K562 (cell line): ENCODE data around the gene RAB31. TPM values are rescaled to one million over a fixed set of nuclear protein-coding genes. Genes with fewer than 3 reads are reported as not detected.

ENCODE experiments used
- ATAC-seq: fragments of 200-7000 bp; cut with Tn5 transposase; 3 replicates; pipeline ENCODE4 v1.9.1; 2020; ENCODE audit warnings: moderate library complexity
- BruUV-seq: library from RNA; stranded (reverse); fragments of 400-500 nt; replicated peaks from 2 replicates; lab custom pipeline; 2021; lab: Mats Ljungman, UMichigan
- CTCF ChIA-PET: fragments of 300-600 bp; formaldehyde crosslinking; extraction: SDS; loops from one replicate; lab custom pipeline; 2021; ENCODE audit warnings: low intra/inter-chr PET ratio; lab: Yijun Ruan, JAX
- POLR2A ChIA-PET: fragments of 300-600, 350-650 bp; sonication (Branson Sonifier 250); formaldehyde crosslinking; extraction: SDS; loops from one replicate; lab custom pipeline; 2021; ENCODE audit warnings: antibody characterized with exemption, inconsistent platforms; lab: Yijun Ruan, JAX
- DNase-seq, 4 experiments: peaks; one replicate each; pipeline versions ENCODE4 v3.0.0 to v3.0.0-alpha.2; 2011 to 2018; ENCODE audit warnings: low spot score in 3 of 4, mixed read lengths in 3 of 4; ENCODE audit errors: extremely low read depth in 1 of 4
- FAIRE-seq: peaks from 2 replicates; lab custom pipeline; 2011; peaks lifted over from hg19 to GRCh38; lab: Jason Lieb, UNC
- H2AFZ ChIP-seq: 2 replicates; pipeline ENCODE4 v1.6.0; 2011; ENCODE audit warnings: low read depth, low read length, control low read depth, inconsistent platforms
- H3K27ac ChIP-seq: fragments of 200-600 bp; 3 replicates; pipeline ENCODE4 v1.8.0; 2011; ENCODE audit warnings: low read depth, mild to moderate bottlenecking, control low read depth, inconsistent platforms, low read length, moderate library complexity, mixed read lengths; ENCODE audit errors: extremely low read depth
- H3K27me3 ChIP-seq, 2 experiments: fragments of 300-600 bp in 1 of 2; 2 replicates in 1 of 2; 3 replicates in 1 of 2; pipeline versions ENCODE4 v1.6.0 to v1.8.0; 2011; ENCODE audit warnings: inconsistent platforms in 2 of 2, low read length in 2 of 2, mild to moderate bottlenecking in 1 of 2, mixed read lengths in 1 of 2, moderate library complexity in 1 of 2; ENCODE audit not compliant: control insufficient read depth in 2 of 2, insufficient read depth in 2 of 2
- H3K36me3 ChIP-seq: fragments of 300-600 bp; 3 replicates; pipeline ENCODE4 v1.8.0; 2011; ENCODE audit warnings: mild to moderate bottlenecking, low read length, inconsistent platforms; ENCODE audit not compliant: control insufficient read depth, insufficient read depth
- H3K4me1 ChIP-seq, 2 experiments: fragments of 200-600 bp in 1 of 2; replicated peaks in 1 of 2; 2 replicates in 1 of 2; 3 replicates in 1 of 2; pipeline versions ENCODE4 v1.5.1 to v1.8.0; 2011; ENCODE audit warnings: inconsistent platforms in 2 of 2, low read length in 2 of 2, mild to moderate bottlenecking in 1 of 2, mixed read lengths in 1 of 2, moderate library complexity in 1 of 2; ENCODE audit not compliant: control insufficient read depth in 2 of 2, insufficient read depth in 2 of 2
- H3K4me2 ChIP-seq: 2 replicates; pipeline ENCODE4 v1.6.1; 2011; ENCODE audit warnings: low read length, control low read depth, inconsistent platforms, mixed read lengths; ENCODE audit not compliant: insufficient read depth
- H3K4me3 ChIP-seq: fragments of 200-600 bp; sonication (generic), shearing (Covaris generic); 2 replicates; pipeline ENCODE4 v1.5.1; 2016; ENCODE audit warnings: control low read depth, inconsistent platforms
- H3K79me2 ChIP-seq: fragments of 200-600 bp; 3 replicates; pipeline ENCODE4 v1.8.0; 2011; ENCODE audit warnings: low read length, inconsistent platforms; ENCODE audit not compliant: control insufficient read depth, insufficient read depth
- H3K9ac ChIP-seq, 2 experiments: 2 replicates each; pipeline versions ENCODE4 v1.6.0 to v1.6.1; 2011; ENCODE audit warnings: low read depth in 2 of 2, low read length in 2 of 2, control low read depth in 1 of 2, inconsistent platforms in 1 of 2, mild to moderate bottlenecking in 1 of 2, mixed read lengths in 1 of 2; ENCODE audit not compliant: insufficient read depth in 1 of 2
- H3K9me1 ChIP-seq: one replicate; pipeline ENCODE4 v1.6.0; 2011; ENCODE audit warnings: inconsistent platforms, mild to moderate bottlenecking, low read length, moderate library complexity; ENCODE audit not compliant: control insufficient read depth, insufficient read depth
- H3K9me3 ChIP-seq: replicated peaks from 2 replicates; pipeline ENCODE4 v1.5.1; 2011; ENCODE audit warnings: low read depth, low read length, inconsistent platforms; ENCODE audit not compliant: control insufficient read depth, insufficient read depth
- H4K20me1 ChIP-seq: replicated peaks from 2 replicates; pipeline ENCODE4 v1.6.1; 2011; ENCODE audit warnings: low read length, inconsistent platforms, mixed read lengths; ENCODE audit not compliant: control insufficient read depth, insufficient read depth
- ARID1B ChIP-seq: fragments of 450-650 bp; IDR thresholded peaks from 2 replicates; pipeline ENCODE4 v1.6.1; 2016; ENCODE audit warnings: antibody characterized with exemption, mild to moderate bottlenecking, inconsistent platforms
- CEBPB ChIP-seq: fragments of 450-650 bp; IDR thresholded peaks from 2 replicates; pipeline ENCODE4 v1.6.1; 2016; ENCODE audit warnings: missing genetic modification characterization, missing compliant biosample characterization
- CEBPG ChIP-seq, 3 experiments: fragments of 200-800 bp in 1 of 3; sonication (Bioruptor generic) in 1 of 3; sonication (generic) in 1 of 3; formaldehyde crosslinking in 1 of 3; IDR thresholded peaks in 2 of 3; conservative IDR thresholded peaks in 1 of 3; 2 replicates each; pipeline versions ENCODE4 v1.6.1 to v1.8.0; 2016 to 2022; ENCODE audit warnings: missing compliant biosample characterization in 2 of 3, missing genetic modification characterization in 2 of 3, mild to moderate bottlenecking in 1 of 3, missing genetic modification reagents in 1 of 3
- MBD2 ChIP-seq: sonication (generic); IDR thresholded peaks from 2 replicates; pipeline ENCODE4 v1.6.1; 2016; ENCODE audit warnings: low read depth, borderline replicate concordance
- NFIC ChIP-seq: fragments of 450-650 bp; IDR thresholded peaks from 2 replicates; pipeline ENCODE4 v1.6.1; 2017; ENCODE audit warnings: mild to moderate bottlenecking, inconsistent platforms
- RCOR1 ChIP-seq, 2 experiments: IDR thresholded peaks; 2 replicates each; pipeline ENCODE4 v1.6.1; 2012; ENCODE audit warnings: low read depth in 2 of 2, low read length in 2 of 2, borderline replicate concordance in 1 of 2, improper control_type of control experiment in 1 of 2
- RNF219 ChIP-seq: fragments of 250-450 bp; sonication (Bioruptor Pico); IDR thresholded peaks from 2 replicates; pipeline ENCODE4 v1.5.0; 2022; ENCODE audit warnings: mild to moderate bottlenecking
- TRIM24 ChIP-seq, 2 experiments: fragments of 450-650 bp; IDR thresholded peaks; 2 replicates each; pipeline ENCODE4 v1.6.1; 2016
- WGBS: fragments of 100-300 bp; shearing (Covaris generic); methylation state at CpG from one replicate; pipeline ENCODE4 v1.1.6; 2016; ENCODE audit warnings: low coverage, mixed read lengths; ENCODE audit not compliant: insufficient coverage; ENCODE audit errors: missing lambda C conversion rate; 5-methylcytosine and 5-hydroxymethylcytosine counted together
- in situ Hi-C: fragments of 300-500 bp; cut with MboI; formaldehyde crosslinking; loops from 4 replicates; pipeline ENCODE4 v1.15.0; 2018; ENCODE audit warnings: inconsistent platforms, mixed read lengths
- intact Hi-C: fragments of 100-400 bp; cut with micrococcal nuclease; formaldehyde crosslinking; loops from 2 replicates; pipeline ENCODE4 v1.14.2; 2022
- polyA plus RNA-seq, 8 experiments: library from polyadenylated mRNA; depleted of rRNA in 4 of 8; stranded (reverse) in 5 of 8; unstranded in 3 of 8; fragments of >200 nt; fragmentation: Nextera tagmentation in 2 of 8; fragmentation: Illumina TruSeq in 1 of 8; extraction: Ambion mirVana in 2 of 8; extraction: Trizol in 1 of 8; gene quantifications; 2 replicates each; pipeline versions ENCODE4 v1.2.1 to v1.2.3, GENCODE V29; 2011 to 2014; ENCODE audit warnings: inconsistent platforms in 1 of 8, missing spikeins in 1 of 8
- total RNA-seq, 7 experiments: library from RNA; depleted of rRNA in 6 of 7; stranded (reverse); fragments of >200 nt in 6 of 7; fragmentation: Illumina TruSeq in 2 of 7; extraction: Trizol in 2 of 7; gene quantifications; 2 replicates each; pipeline versions ENCODE4 v1.2.1 to v1.2.3, GENCODE V29; 2011 to 2021; ENCODE audit warnings: low replicate concordance in 1 of 7
- TF ChIP-seq, protein P1 (sequence below): fragments of 450-650 bp; IDR thresholded peaks from 2 replicates; pipeline ENCODE4 v1.7.1; 2018; ENCODE audit warnings: mild to moderate bottlenecking, low read depth; ENCODE audit not compliant: partially characterized antibody
- TF ChIP-seq, protein P2 (sequence below): fragments of 250-450 bp; sonication (Bioruptor Pico); IDR thresholded peaks from 2 replicates; pipeline ENCODE4 v1.4.0; 2020; ENCODE audit warnings: mild to moderate bottlenecking, moderate library complexity

The RAB31 gene
- total and polyA plus RNA-seq, 9 of the 15 experiments (the other 6 are each of a cell fraction or from before 2014, with no cell fraction given): 20.7 to 70.4 (median 41.3) TPM

DNA sequence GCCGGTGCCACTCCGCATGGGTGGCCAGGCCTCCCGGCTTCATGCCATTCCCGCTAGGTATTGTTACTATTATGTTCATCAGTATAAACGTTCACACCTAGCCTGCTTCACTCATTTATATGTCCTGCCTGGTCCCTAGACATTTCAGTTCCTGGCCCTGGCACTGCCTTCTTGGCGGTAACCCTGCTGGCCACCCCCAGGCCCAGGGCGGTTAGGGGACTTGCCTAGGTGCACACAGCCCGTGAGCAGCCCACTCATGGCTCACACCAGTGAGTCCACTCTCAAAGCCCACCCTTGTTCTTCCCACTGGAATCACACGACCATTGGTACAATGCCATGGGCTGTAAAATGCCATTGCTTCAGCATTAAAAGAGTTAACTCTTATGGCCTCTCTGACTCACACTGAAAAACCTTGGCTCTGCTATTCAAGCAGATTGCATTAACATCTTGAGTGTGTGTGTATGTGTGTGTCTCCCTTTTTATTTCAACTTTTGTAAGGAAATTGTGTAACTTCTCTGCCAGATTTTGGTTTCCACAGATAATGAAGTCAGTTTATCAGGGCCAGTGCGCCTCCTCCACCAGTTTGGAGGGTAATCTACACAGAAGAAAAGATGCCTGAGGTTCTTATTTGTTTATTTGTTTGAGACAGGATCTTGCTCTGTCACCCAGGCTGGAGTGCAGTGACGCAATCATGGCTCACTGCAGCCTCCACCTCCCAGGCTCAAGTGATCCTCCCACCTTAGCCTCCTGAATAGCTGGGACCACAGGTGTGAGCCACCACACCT lies 74.2 kb downstream of the RAB31 start:
- WGBS: 75% methylated on average over 11 of the region's 11 CpGs
- POLR2A ChIA-PET: interaction anchor here (0.7 kb wide), 2 partner anchors 26 to 141 kb away, joined by 3 read pairs; no protein-coding TSS in a partner anchor
- in situ Hi-C loops: loop anchor here (5.0 kb wide), 1 partner anchor 90 kb away; no protein-coding TSS in a partner anchor
- TF ChIP-seq, protein P1, sequence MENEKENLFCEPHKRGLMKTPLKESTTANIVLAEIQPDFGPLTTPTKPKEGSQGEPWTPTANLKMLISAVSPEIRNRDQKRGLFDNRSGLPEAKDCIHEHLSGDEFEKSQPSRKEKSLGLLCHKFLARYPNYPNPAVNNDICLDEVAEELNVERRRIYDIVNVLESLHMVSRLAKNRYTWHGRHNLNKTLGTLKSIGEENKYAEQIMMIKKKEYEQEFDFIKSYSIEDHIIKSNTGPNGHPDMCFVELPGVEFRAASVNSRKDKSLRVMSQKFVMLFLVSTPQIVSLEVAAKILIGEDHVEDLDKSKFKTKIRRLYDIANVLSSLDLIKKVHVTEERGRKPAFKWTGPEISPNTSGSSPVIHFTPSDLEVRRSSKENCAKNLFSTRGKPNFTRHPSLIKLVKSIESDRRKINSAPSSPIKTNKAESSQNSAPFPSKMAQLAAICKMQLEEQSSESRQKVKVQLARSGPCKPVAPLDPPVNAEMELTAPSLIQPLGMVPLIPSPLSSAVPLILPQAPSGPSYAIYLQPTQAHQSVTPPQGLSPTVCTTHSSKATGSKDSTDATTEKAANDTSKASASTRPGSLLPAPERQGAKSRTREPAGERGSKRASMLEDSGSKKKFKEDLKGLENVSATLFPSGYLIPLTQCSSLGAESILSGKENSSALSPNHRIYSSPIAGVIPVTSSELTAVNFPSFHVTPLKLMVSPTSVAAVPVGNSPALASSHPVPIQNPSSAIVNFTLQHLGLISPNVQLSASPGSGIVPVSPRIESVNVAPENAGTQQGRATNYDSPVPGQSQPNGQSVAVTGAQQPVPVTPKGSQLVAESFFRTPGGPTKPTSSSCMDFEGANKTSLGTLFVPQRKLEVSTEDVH: no peak
- TF ChIP-seq NFIC (no peak), RNF219 (CRISPR knock-in tag) (no peak), CEBPG (CRISPR knock-in tag; IDR thresholded peaks at IDR 0.05) (0 out of 2 replicates have a peak, but pooled peaks have one; percentile 29), CEBPG (tag; conservative IDR thresholded peaks at IDR 0.05 in 1 of 2, IDR thresholded peaks at IDR 0.05 in 1 of 2) (peak; percentile 74 to 84), ARID1B (peak; percentile 46), RCOR1 (IDR thresholded peaks at IDR 0.05; ENCODE audit: borderline replicate concordance in 1 of 2, low read depth in 2 of 2, low read length in 2 of 2) (peak in 1 of 2 experiments; percentile 56; a peak in 1 of 4 replicates), TRIM24 (IDR thresholded peaks at IDR 0.05) (peak in 1 of 2 experiments; percentile 36; a peak in 1 of 4 replicates), CEBPB (tag) (peak; percentile 95), MBD2 (no peak)
- TF ChIP-seq, protein P2, sequence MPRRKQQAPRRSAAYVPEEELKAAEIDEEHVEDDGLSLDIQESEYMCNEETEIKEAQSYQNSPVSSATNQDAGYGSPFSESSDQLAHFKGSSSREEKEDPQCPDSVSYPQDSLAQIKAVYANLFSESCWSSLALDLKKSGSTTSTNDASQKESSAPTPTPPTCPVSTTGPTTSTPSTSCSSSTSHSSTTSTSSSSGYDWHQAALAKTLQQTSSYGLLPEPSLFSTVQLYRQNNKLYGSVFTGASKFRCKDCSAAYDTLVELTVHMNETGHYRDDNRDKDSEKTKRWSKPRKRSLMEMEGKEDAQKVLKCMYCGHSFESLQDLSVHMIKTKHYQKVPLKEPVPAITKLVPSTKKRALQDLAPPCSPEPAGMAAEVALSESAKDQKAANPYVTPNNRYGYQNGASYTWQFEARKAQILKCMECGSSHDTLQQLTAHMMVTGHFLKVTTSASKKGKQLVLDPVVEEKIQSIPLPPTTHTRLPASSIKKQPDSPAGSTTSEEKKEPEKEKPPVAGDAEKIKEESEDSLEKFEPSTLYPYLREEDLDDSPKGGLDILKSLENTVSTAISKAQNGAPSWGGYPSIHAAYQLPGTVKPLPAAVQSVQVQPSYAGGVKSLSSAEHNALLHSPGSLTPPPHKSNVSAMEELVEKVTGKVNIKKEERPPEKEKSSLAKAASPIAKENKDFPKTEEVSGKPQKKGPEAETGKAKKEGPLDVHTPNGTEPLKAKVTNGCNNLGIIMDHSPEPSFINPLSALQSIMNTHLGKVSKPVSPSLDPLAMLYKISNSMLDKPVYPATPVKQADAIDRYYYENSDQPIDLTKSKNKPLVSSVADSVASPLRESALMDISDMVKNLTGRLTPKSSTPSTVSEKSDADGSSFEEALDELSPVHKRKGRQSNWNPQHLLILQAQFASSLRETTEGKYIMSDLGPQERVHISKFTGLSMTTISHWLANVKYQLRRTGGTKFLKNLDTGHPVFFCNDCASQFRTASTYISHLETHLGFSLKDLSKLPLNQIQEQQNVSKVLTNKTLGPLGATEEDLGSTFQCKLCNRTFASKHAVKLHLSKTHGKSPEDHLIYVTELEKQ (CRISPR knock-in tag): no peak

More for the DNA sequence above, 74.2 kb downstream of the RAB31 start:
- Histone ChIP-seq H3K4me2 (no peak overlapping the region), H3K27me3 (no peaks in the 10 kb centered on the region), H3K9me1 (no peaks in the 10 kb centered on the region), H3K9me3 (no peaks in the 10 kb centered on the region), H3K79me2 (no peaks in the 10 kb centered on the region), H2AFZ (no peak overlapping the region), H4K20me1 (no peaks in the 10 kb centered on the region), H3K9ac (no peak overlapping the region), H3K27ac (no peak overlapping the region), H3K4me3 (no peak overlapping the region), H3K4me1 (peaks cover 2 to 4% of the 10 kb centered on the region in 2 experiments; a peak in 2 of 5 replicates), H3K36me3 (peaks cover 18% of the 10 kb centered on the region; the same call in 2 of the 3 replicates)
- BruUV-seq: no TSS peak
- ATAC-seq: no peak; the same call in 1 of the 3 replicates
- intact Hi-C loops: no loop called here
- no peak for FAIRE-seq
- DNase-seq: no peak
- CTCF ChIA-PET: no interaction called here
